Choroid plexus epithelial cell (primary cell): ENCODE data around the gene BCAP29.
A peak's percentile ranks its signal among the peaks of the same experiment; 100 is the strongest.
"Not testable (repeated sequence)": the region's sequence is repeated elsewhere in the genome, so short reads cannot be mapped to it uniquely, and the experiment has no call there.

Source experiments
- DNase-seq: peaks from one replicate; pipeline ENCODE4 v3.0.0-alpha.2; 2010; ENCODE audit warnings: low read depth
- H3K4me3 ChIP-seq: 2 replicates; pipeline ENCODE4 v1.5.1; 2011; ENCODE audit warnings: low read depth, mild to moderate bottlenecking, control low read depth, low read length, moderate library complexity
- CTCF ChIP-seq: conservative IDR thresholded peaks from 2 replicates; pipeline ENCODE4 v1.5.1; 2011; ENCODE audit warnings: low read depth, mild to moderate bottlenecking, control low read depth, inconsistent platforms, low read length, moderate library complexity

BCAP29 gene

GRCh38 chr7:107579885-107580715 is at the start of gene BCAP29:
Gene BCAP29, plus strand, starts transcription at chr7:107580246. Its CDS starts 527 bp downstream, at chr7:107580773.
- TF ChIP-seq CTCF, result no peak
- peak within 1 kb of the TSS; percentile 83 for H3K4me3 ChIP-seq
- peak; percentile 42 for DNase-seq

GRCh38 chr7:107530751-107531150 is 49.3 kb upstream of the BCAP29 start:
- no peak for TF ChIP-seq CTCF
- no peak for DNase-seq

GRCh38 chr7:107534139-107534538 is 45.9 kb upstream of the BCAP29 start:
- no peak for TF ChIP-seq CTCF

More at GRCh38 chr7:107530751-107531150, 49.3 kb upstream of the BCAP29 start:
- no peak overlapping the region for H3K4me3 ChIP-seq

GRCh38 chr7:107537228-107537627 is 42.8 kb upstream of the BCAP29 start:
- not testable (repeated sequence) for H3K4me3 ChIP-seq, DNase-seq

More at GRCh38 chr7:107534139-107534538, 45.9 kb upstream of the BCAP29 start:
- no peak overlapping the region for H3K4me3 ChIP-seq
- DNase-seq, result no peak

- DNase-seq, result no peak
- TF ChIP-seq CTCF, result no peak
- H3K4me3 ChIP-seq, result no peak overlapping the region
Observed at GRCh38 chr7:107538001-107538400, 42.0 kb upstream of the BCAP29 start.

GRCh38 chr7:107543338-107543993 is 36.6 kb upstream of the BCAP29 start:
- no peak for DNase-seq
- H3K4me3 ChIP-seq, result no peak overlapping the region
- no peak for TF ChIP-seq CTCF

GRCh38 chr7:107544848-107545591 is 35.0 kb upstream of the BCAP29 start:
- DNase-seq, result no peak

More at GRCh38 chr7:107544848-107545591, 35.0 kb upstream of the BCAP29 start:
- no peak overlapping the region for H3K4me3 ChIP-seq
- no peak for TF ChIP-seq CTCF
